SU-DHL-6 (cell line): ENCODE measurements around the gene NME9.

Experiments used
- H2AFZ ChIP-seq: fragments of 200-600 bp; sonication (generic); 2 replicates; pipeline ENCODE4 v1.6.1; 2014; ENCODE audit warnings: low read depth, mild to moderate bottlenecking, moderate library complexity, mixed read lengths, antibody characterized with exemption, low read length; ENCODE audit not compliant: severe bottlenecking
- H3F3A ChIP-seq: fragments of 200-600 bp; shearing (Covaris generic); 2 replicates; pipeline ENCODE4 v1.6.0; 2016; ENCODE audit warnings: antibody characterized with exemption, mild to moderate bottlenecking; ENCODE audit not compliant: insufficient read depth
- H3K27ac ChIP-seq: fragments of 200-600 bp; sonication (generic); 2 replicates; pipeline ENCODE4 v1.5.1; 2016; ENCODE audit warnings: low read depth, mild to moderate bottlenecking, low read length, moderate library complexity, mixed read lengths
- H3K27me3 ChIP-seq: fragments of 200-600 bp; sonication (generic), shearing (Covaris generic); 2 replicates; pipeline ENCODE4 v1.6.0; 2014; ENCODE audit warnings: mild to moderate bottlenecking, low read length
- H3K36me3 ChIP-seq: fragments of 200-600 bp; sonication (generic); 2 replicates; pipeline ENCODE4 v1.6.1; 2014; ENCODE audit warnings: mild to moderate bottlenecking, low read length, mixed read lengths
- H3K4me2 ChIP-seq: fragments of 300-600, 200-600 bp; shearing (Covaris generic), sonication (generic); 2 replicates; pipeline ENCODE4 v1.6.0; 2014; ENCODE audit warnings: low read length, low read depth, mild to moderate bottlenecking; ENCODE audit not compliant: poor library complexity, severe bottlenecking
- H3K4me3 ChIP-seq: fragments of 200-600 bp; sonication (generic); 2 replicates; pipeline ENCODE4 v1.5.1; 2014; ENCODE audit warnings: antibody characterized with exemption, low read length, mild to moderate bottlenecking, mixed read lengths; ENCODE audit not compliant: insufficient read depth, poor library complexity, severe bottlenecking
- H3K79me2 ChIP-seq: fragments of 200-600 bp; sonication (generic); 2 replicates; pipeline ENCODE4 v1.6.1; 2014; ENCODE audit warnings: mild to moderate bottlenecking, low read length, moderate library complexity; ENCODE audit not compliant: insufficient read depth
- H3K9ac ChIP-seq: fragments of 200-600 bp; sonication (generic); 2 replicates; pipeline ENCODE4 v1.7.0; 2014; ENCODE audit warnings: mild to moderate bottlenecking, low read length
- H3K9me2 ChIP-seq: fragments of 200-600 bp; sonication (generic); replicated peaks from 2 replicates; pipeline ENCODE4 v1.6.1; 2014; ENCODE audit warnings: low read length; ENCODE audit not compliant: insufficient read depth
- H3K9me3 ChIP-seq: fragments of 200-600 bp; sonication (generic); 2 replicates; pipeline ENCODE4 v1.6.1; 2014; ENCODE audit warnings: low read length, mixed read lengths; ENCODE audit not compliant: insufficient read depth
- H4K20me1 ChIP-seq: fragments of 200-600 bp; sonication (generic); 2 replicates; pipeline ENCODE4 v1.6.1; 2014; ENCODE audit warnings: low read depth, mild to moderate bottlenecking, antibody characterized with exemption, low read length, moderate library complexity, mixed read lengths
- CTCF ChIP-seq: fragments of 200-600 bp; sonication (generic); IDR thresholded peaks from one replicate; pipeline ENCODE4 v1.5.1; 2017; ENCODE audit warnings: antibody characterized with exemption, mild to moderate bottlenecking, low read length, moderate library complexity; ENCODE audit not compliant: insufficient read depth, poor library complexity, severe bottlenecking
- EZH2phosphoT487 ChIP-seq: fragments of 200-600 bp; sonication (generic), shearing (Covaris generic); conservative IDR thresholded peaks from 2 replicates; pipeline ENCODE4 v1.6.1; 2018; ENCODE audit warnings: mild to moderate bottlenecking, antibody characterized with exemption, low read length, moderate library complexity, mixed read lengths

The NME9 gene

GRCh38 chr3:138254216-138254615 lies 75.4 kb downstream of the NME9 start:
- no peaks in the 10 kb centered on the region for H3K79me2 ChIP-seq
- TF ChIP-seq CTCF: no peak
- TF ChIP-seq EZH2phosphoT487: no peak
- H3K27me3 ChIP-seq: no peaks in the 10 kb centered on the region
- no peaks in the 10 kb centered on the region for H4K20me1 ChIP-seq
- no peaks in the 10 kb centered on the region for H3F3A ChIP-seq
- no peaks in the 10 kb centered on the region for H3K36me3 ChIP-seq
- no peak overlapping the region for H3K9ac ChIP-seq
- no peak overlapping the region for H3K4me2 ChIP-seq
- H3K9me2 ChIP-seq: no peaks in the 10 kb centered on the region
- no peak overlapping the region for H3K4me3 ChIP-seq
- H3K9me3 ChIP-seq: no peaks in the 10 kb centered on the region
- H2AFZ ChIP-seq: no peak overlapping the region
- H3K27ac ChIP-seq: no peak overlapping the region

- H3K79me2 ChIP-seq: no peaks in the 10 kb centered on the region
- no peak overlapping the region for H3K9ac ChIP-seq
- H3K9me2 ChIP-seq: no peaks in the 10 kb centered on the region
Measured at GRCh38 chr3:138253609-138254008, 76.0 kb downstream of the NME9 start.

More at GRCh38 chr3:138253609-138254008, 76.0 kb downstream of the NME9 start:
- Histone ChIP-seq H4K20me1 (no peaks in the 10 kb centered on the region), H3K4me2 (no peak overlapping the region), H3K9me3 (no peaks in the 10 kb centered on the region), H3F3A (no peaks in the 10 kb centered on the region), H3K36me3 (no peaks in the 10 kb centered on the region), H3K4me3 (no peak overlapping the region), H2AFZ (no peak overlapping the region), H3K27me3 (no peaks in the 10 kb centered on the region), H3K27ac (no peak overlapping the region)
- TF ChIP-seq CTCF (no peak), EZH2phosphoT487 (no peak)
